Fibroblast of skin of scalp (primary cell): ENCODE data around the gene TJP3.

ENCODE experiments used
- DNase-seq: peaks from one replicate; pipeline ENCODE4 v3.0.0-alpha.2; 2013

The TJP3 gene

DNA sequence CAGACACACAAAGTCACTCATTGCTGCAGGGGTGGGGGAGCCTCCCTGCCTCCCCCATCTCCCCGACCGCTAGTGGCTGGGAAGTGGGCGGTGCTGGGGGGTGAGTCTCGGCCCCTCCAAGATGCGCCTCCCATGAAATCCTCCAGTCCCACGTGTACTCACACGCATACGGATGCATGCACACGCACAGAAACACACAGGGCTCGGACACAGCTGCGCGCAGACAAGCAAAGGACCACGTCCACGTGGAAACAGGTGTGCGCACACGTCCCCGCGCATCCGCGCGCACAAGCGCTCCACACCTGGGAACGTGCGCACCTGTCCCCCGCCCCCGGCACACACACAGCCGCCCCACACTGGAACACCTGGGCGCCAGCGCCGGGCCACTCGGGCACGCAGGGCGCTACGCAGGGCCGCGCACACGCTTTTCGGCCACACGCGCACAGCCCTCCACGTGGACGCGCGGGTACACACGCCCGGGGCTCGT is 77.3 kb downstream of the TJP3 start:
- DNase-seq, result no peak

DNA sequence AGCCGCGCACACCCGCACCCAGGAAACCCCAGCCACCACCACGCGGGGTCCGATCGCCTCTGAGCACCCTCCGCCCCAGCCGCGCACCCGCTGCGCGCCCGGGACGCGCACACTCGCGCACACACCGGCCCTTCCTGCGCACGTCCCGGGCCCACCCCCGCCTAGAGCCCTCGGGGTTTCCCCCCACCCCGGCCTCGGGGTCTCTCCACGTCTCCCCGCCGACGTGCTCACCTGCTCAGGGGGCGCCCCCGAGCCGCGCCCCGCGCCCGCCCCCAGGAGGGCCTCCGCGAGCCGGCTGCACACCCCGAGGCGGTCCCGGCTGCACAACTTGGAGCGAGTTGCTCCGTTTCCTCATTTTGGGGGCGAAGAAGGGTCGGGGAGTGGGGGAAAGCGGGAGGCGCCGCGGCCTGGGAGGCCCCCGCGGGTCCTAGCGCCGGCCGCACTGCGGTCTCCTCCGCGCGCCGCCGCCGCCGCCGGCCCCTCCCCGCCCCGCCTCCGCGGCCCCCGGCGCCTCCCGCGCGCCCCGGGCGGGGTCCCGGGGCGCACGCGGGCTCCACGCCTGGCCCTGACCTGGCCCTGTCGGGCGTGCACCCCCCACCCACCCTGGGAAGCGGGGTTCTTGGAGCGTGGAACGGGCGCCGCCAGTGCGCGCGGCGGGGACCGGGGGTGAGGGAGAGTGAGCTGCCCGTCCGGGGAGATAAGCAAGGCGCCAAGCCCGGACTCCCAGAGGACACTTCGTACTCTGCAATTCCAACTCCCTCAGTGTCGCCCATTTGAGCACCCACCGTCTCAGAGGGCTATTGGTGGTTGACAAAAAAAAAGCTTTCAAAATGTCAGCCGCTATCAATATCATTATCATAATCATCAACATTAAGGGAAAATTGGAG is 78.0 kb downstream of the TJP3 start, which contains the start of gene MATK:
TSS of gene MATK (minus strand) at position 444 of the 887 bp plus-strand sequence. CDS start 1,246 bp downstream, outside the sequence.
- no peak for DNase-seq

DNA sequence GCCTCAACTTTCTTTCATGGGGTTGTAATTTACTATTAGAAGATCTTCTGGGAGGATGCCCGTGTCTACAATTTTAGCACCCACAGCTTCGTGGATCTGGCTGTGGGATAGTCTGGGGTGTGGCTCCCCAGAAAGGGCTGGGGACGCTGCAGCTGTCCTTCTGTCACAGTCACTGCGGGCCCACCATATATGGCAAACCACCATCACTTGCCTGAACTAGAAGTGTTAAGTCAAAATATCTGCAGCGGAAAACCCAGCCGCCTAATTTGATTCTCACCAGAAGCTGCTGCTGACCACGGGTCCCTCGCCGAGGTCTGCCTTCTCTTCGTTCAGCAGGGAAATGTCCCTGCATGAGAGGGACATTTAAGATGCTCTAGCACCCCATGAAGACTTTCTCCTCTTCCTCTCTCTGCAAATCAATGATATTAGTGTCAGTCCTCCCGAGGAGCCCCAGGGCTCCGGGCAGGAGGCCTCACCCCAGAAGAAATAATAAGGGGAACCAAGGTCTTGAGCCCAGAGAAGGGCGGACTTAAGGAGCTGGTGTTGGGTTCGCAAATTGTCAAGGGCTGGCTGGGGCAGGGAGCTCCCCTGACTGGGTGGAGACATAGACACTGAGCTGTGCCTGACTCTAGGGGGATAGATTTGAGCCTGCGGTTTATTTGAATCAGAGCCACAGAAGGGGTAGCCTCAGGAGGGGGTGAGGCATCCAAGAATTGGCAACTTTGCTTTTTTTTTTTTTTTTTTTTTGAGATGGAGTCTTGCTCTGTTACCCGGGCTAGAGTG is 81.0 kb downstream of the TJP3 start:
- no peak for DNase-seq

DNA sequence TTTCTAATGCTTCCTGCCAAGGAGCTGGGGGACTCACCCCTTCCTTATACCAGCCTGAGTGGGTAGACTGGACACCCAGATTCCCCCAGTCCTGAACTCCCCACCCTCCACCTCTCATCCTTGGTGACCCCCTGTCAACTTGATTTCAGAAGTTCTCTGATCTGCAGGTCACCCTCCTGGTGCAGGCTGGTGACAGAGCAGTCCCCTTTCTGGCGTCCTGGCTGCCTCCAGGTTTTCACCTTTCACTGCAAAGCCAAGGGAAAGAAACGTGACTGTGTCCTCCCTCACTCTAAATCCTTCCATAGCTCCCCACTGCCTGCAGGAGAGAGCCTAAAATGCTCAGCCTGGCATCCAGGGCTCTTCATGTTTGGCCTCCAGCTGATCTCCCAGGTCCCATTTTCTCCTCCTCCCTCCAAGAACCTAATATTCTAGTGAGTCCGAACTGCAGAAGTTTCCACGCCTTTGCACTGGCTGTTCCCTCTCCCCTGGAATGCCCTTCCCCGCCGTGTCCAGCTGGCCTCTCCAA is 82.1 kb downstream of the TJP3 start:
- no peak for DNase-seq

DNA sequence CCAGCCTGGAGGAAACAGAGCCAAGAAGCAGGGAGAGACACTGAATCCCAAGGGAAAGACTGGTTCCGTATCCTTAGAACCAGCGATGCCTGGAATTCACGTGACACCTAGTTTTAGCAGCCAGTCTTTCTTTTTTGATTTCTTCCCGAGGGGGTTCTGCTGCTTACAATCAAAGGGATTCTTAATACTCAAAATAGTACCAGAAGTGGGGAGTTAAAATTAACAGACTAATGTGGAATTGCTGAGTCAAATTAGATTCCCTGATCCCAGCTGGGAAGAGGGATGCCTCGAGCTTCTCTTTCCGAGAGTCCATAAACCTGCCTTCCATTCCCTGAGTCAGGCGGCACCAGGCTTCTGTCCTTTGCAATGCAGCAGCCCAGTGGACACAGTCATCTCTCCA is 82.8 kb downstream of the TJP3 start:
- no peak for DNase-seq

DNA sequence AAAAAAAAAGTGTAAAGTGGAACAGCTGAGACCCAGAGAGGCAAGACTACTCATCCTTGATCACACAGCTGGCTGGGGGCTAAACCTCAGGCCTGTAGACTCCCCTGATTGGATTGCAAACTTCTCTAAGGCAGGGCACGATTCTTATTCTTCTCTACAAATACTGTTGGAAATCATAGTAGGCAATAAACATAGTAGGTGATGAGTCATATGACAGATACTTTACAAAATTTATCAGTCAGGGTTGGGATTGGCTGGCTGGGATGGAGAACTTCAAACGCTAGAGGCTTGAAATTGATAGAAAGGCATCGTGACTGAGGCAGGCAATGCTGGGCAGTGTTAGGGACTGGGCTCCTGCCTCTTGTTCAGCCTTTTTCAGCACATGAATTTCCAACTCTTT is 83.9 kb downstream of the TJP3 start:
- no peak for DNase-seq

DNA sequence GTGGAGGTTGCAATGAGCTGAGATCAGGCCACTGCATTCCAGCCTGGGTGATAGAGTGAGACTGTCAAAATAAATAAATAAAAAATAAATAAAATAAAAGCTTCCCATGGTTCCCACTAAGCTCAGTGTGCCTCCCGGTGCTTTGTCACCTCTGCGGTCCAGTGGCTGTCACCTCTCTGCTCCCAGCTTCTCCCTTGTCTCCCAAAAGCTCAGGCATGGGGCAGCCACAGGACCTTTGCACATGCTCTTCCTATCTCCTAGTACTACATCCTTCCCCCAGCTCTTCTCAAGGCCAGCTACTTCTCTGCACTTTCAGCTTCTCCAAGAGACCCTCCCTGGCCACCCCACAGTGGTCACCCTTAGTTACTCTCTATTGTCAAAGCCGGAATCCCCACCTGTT is 85.6 kb downstream of the TJP3 start:
- DNase-seq, result no peak

DNA sequence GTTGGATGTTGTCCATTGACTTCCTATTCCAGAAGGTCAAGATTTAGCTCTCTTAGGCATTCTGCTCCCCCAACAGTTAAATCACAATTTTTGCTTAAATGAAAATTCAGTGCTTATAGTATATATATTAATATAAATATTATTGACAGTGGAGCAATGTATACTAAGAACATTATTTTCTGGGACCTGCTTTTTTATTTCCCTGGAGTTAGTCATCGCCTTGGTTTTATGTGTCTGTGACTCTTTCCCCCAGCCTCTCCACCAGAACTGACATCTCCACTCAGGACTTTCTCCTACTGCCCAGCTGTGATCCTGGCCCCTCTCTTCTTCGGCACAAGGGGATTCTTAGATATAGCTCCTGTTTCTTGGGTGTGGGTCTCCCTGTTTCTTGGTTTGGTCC is 88.2 kb downstream of the TJP3 start:
- no peak for DNase-seq

DNA sequence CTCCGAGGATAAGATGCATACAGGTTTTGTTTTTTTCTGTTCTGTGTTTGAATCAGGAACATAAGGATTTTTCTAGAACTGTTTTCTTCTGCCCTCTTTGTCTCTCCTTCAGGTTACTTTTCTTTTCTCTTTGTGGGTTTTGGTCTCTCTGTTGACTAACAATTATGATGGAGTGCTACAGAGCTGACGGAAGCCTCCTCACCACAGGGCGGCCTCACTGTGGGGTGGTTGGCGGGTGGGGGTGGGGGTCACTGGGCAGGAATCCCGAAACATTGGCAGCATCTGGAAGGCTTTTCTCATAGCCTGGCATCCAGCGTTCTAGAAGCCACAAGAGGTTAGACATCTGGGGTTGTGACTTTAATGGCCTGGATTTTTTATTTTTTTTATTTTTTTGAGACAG is 90.0 kb downstream of the TJP3 start:
- no peak for DNase-seq
